Umbilical cord (tissue), 2 donors: ENCODE measurements around the gene RBL2. TPM values are rescaled to one million over a fixed set of nuclear protein-coding genes. Genes with fewer than 3 reads are reported as not detected.
"Not testable (repeated sequence)": the region's sequence is repeated elsewhere in the genome, so short reads cannot be mapped to it uniquely, and the experiment has no call there.

Experiments used
- DNase-seq: peaks from one replicate; pipeline ENCODE4 v3.0.0-alpha.2; 2015; ENCODE audit warnings: low spot score
- total RNA-seq: library from RNA; depleted of rRNA; stranded (reverse); fragments of >200 nt; gene quantifications from one replicate; pipeline ENCODE4 v1.2.3, GENCODE V29; 2014; ENCODE audit warnings: low replicate concordance; ENCODE audit not compliant: insufficient read depth

The RBL2 gene
- total RNA-seq, 1 donor from 2014 or later = 83.1 TPM

- no peak for DNase-seq
These were observed 103.4 kb downstream of the RBL2 start for GRCh38 chr16:53537626-53538025.

- DNase-seq = not testable (repeated sequence)
These were observed 105.1 kb downstream of the RBL2 start for GRCh38 chr16:53539346-53539745.

GRCh38 chr16:53539759-53540718, 105.8 kb downstream of the RBL2 start:
- not testable (repeated sequence) for DNase-seq

Other genes with a start within 250 kb of the RBL2 start
- 41.2 TPM for gene AKTIP, start 68.7 kb downstream of the RBL2 start, total RNA-seq